ENCODE data around the gene TRAIP. TPM values are rescaled to one million over a fixed set of nuclear protein-coding genes. Genes with fewer than 3 reads are reported as not detected.

The TRAIP gene
- total RNA-seq, 1 experiment from 2014 or later = 17.8 TPM

DNA sequence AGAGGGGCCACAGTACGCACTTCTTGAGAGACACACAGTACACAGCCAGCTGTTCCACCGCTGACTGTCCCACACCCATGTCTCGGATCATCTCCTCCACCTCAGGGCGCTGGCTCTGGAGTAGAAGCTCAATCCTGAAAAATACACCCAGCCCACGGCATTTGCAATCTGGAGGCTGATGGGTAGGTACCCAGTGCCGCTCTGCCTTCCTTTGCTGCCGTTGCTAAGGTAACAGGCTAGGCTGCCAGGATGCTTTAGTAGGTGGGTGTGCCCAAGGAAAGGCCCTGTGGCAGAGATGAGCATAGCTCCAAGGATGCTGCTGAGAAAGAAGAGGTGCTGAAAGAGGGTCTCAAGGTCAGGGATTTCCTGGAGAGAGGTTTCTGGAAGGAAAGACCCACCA is 14.6 kb downstream of the TRAIP start:
- DNase-seq (ENCODE audit: low spot score) = no peak
- H3K36me3 ChIP-seq (ENCODE audit: insufficient read depth, low read length, poor library complexity, severe bottlenecking) = no peaks in the 10 kb centered on the region
- no peaks in the 10 kb centered on the region for H3K4me1 ChIP-seq (ENCODE audit: insufficient read depth, low read length, poor library complexity, severe bottlenecking)
- H3K27ac ChIP-seq (ENCODE audit: low read depth, low read length, poor library complexity, severe bottlenecking) = no peak overlapping the region
- TF ChIP-seq EZH2 (IDR thresholded peaks at IDR 0.05; ENCODE audit: borderline replicate concordance, low read depth, low read length, poor library complexity, severe bottlenecking) = no peak
- TF ChIP-seq, protein P1, sequence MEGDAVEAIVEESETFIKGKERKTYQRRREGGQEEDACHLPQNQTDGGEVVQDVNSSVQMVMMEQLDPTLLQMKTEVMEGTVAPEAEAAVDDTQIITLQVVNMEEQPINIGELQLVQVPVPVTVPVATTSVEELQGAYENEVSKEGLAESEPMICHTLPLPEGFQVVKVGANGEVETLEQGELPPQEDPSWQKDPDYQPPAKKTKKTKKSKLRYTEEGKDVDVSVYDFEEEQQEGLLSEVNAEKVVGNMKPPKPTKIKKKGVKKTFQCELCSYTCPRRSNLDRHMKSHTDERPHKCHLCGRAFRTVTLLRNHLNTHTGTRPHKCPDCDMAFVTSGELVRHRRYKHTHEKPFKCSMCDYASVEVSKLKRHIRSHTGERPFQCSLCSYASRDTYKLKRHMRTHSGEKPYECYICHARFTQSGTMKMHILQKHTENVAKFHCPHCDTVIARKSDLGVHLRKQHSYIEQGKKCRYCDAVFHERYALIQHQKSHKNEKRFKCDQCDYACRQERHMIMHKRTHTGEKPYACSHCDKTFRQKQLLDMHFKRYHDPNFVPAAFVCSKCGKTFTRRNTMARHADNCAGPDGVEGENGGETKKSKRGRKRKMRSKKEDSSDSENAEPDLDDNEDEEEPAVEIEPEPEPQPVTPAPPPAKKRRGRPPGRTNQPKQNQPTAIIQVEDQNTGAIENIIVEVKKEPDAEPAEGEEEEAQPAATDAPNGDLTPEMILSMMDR (conservative IDR thresholded peaks at IDR 0.05; ENCODE audit: low read depth, low read length) = no peak
- H3K27me3 ChIP-seq (replicated peaks; ENCODE audit: insufficient read depth, low read depth, low read length, poor library complexity) = no peaks in the 10 kb centered on the region
- H3K9me3 ChIP-seq (ENCODE audit: low read depth, low read length, poor library complexity, severe bottlenecking) = no peaks in the 10 kb centered on the region
- POLR2A ChIA-PET (ENCODE audit: low non-redundant PET) = no interaction called here
- no TSS peak for BruUV-seq (replicated peaks)
- CTCF ChIA-PET = interaction anchor here (0.5 kb wide), 1 partner anchor 88 kb away, joined by 3 read pairs; no protein-coding TSS in a partner anchor
- intact Hi-C loops (cut with micrococcal nuclease; ENCODE audit: unreplicated experiment) = loop anchor here (10.0 kb wide), 2 partner anchors 63 to 117 kb away; partner anchors contain the start of genes GMPPB and MST1R
- H3K4me3 ChIP-seq (ENCODE audit: low read depth, low read length, poor library complexity, severe bottlenecking) = no peak overlapping the region

DNA sequence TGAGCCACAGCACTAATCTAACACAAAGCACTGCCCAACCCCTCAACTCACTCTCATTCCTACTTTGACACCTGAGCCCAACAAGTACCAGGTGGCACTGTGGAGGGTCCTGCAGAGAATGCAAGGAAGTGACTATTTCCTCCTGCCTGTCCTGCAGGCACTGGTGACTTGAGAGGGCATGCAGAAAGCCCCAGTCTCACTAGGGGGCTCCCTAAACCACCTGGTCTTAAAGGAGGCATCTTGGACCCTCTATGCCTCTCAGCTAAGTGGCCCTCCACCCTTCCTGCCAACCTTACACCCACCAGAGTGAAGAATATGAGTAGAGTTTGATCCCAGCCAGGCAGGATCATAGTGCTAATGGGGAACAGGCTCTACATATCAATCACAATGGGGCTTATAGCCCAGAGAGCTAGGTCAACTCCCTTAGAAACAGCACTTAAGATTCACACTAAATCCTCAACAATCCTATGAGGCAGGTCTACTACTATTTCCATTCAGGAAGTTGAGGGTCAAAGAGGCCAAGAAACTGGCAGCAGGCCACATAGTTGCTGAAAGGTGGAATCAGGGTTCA is 15.2 kb downstream of the TRAIP start:
- intact Hi-C loops (cut with micrococcal nuclease; ENCODE audit: unreplicated experiment) = loop anchor here (10.0 kb wide), 2 partner anchors 64 to 116 kb away; partner anchors contain the start of genes GMPPB and MST1R
- no peak overlapping the region for H3K27ac ChIP-seq (ENCODE audit: low read depth, low read length, poor library complexity, severe bottlenecking)
- no TSS peak for BruUV-seq (replicated peaks)
- POLR2A ChIA-PET (ENCODE audit: low non-redundant PET) = no interaction called here
- no peak for TF ChIP-seq EZH2 (IDR thresholded peaks at IDR 0.05; ENCODE audit: borderline replicate concordance, low read depth, low read length, poor library complexity, severe bottlenecking)
- TF ChIP-seq, protein P1 (conservative IDR thresholded peaks at IDR 0.05; ENCODE audit: low read depth, low read length) = peak; percentile 42
- H3K4me3 ChIP-seq (ENCODE audit: low read depth, low read length, poor library complexity, severe bottlenecking) = no peak overlapping the region
- H3K36me3 ChIP-seq (ENCODE audit: insufficient read depth, low read length, poor library complexity, severe bottlenecking) = no peaks in the 10 kb centered on the region
- H3K27me3 ChIP-seq (replicated peaks; ENCODE audit: insufficient read depth, low read depth, low read length, poor library complexity) = no peaks in the 10 kb centered on the region
- no peaks in the 10 kb centered on the region for H3K4me1 ChIP-seq (ENCODE audit: insufficient read depth, low read length, poor library complexity, severe bottlenecking)
- DNase-seq (ENCODE audit: low spot score) = peak; percentile 12
- CTCF ChIA-PET = interaction anchor here (0.5 kb wide), 1 partner anchor 89 kb away, joined by 3 read pairs; no protein-coding TSS in a partner anchor
- H3K9me3 ChIP-seq (ENCODE audit: low read depth, low read length, poor library complexity, severe bottlenecking) = no peaks in the 10 kb centered on the region

DNA sequence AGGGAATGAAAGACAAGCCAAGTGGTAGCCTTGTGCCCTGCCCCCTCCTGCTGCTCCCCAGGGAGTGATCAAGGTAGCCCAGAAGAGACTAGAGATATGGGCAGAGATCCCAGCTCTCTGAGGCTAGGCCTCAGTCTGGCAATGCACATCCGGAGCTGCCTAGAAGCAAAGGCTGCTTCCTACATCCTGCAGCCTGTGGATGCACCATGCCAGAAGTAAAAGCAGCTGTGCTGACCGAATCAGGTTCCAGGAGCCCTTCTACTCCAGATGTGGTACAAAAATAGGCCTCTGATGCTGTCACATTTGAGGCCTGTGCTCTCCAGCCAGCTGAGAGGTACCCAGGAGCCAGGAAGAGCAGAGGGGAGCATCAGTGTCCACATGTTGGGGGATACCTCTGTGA is 16.0 kb downstream of the TRAIP start:
- no TSS peak for BruUV-seq (replicated peaks)
- no peak overlapping the region for H3K27ac ChIP-seq (ENCODE audit: low read depth, low read length, poor library complexity, severe bottlenecking)
- POLR2A ChIA-PET (ENCODE audit: low non-redundant PET) = no interaction called here

More for the DNA sequence above, 16.0 kb downstream of the TRAIP start:
- CTCF ChIA-PET = no interaction called here
- intact Hi-C loops (cut with micrococcal nuclease; ENCODE audit: unreplicated experiment) = loop anchor here (10.0 kb wide), 2 partner anchors 64 to 116 kb away; partner anchors contain the start of genes GMPPB and MST1R
- Histone ChIP-seq H3K36me3 (ENCODE audit: insufficient read depth, low read length, poor library complexity, severe bottlenecking) (no peaks in the 10 kb centered on the region), H3K4me1 (ENCODE audit: insufficient read depth, low read length, poor library complexity, severe bottlenecking) (no peaks in the 10 kb centered on the region), H3K4me3 (ENCODE audit: low read depth, low read length, poor library complexity, severe bottlenecking) (no peak overlapping the region), H3K9me3 (ENCODE audit: low read depth, low read length, poor library complexity, severe bottlenecking) (no peaks in the 10 kb centered on the region), H3K27me3 (replicated peaks; ENCODE audit: insufficient read depth, low read depth, low read length, poor library complexity) (no peaks in the 10 kb centered on the region)
- DNase-seq (ENCODE audit: low spot score) = no peak
- TF ChIP-seq, protein P1 (conservative IDR thresholded peaks at IDR 0.05; ENCODE audit: low read depth, low read length) = no peak
- no peak for TF ChIP-seq EZH2 (IDR thresholded peaks at IDR 0.05; ENCODE audit: borderline replicate concordance, low read depth, low read length, poor library complexity, severe bottlenecking)

All from A673 (cell line).